ENCODE measurements around the gene TDRD10.

DNA sequence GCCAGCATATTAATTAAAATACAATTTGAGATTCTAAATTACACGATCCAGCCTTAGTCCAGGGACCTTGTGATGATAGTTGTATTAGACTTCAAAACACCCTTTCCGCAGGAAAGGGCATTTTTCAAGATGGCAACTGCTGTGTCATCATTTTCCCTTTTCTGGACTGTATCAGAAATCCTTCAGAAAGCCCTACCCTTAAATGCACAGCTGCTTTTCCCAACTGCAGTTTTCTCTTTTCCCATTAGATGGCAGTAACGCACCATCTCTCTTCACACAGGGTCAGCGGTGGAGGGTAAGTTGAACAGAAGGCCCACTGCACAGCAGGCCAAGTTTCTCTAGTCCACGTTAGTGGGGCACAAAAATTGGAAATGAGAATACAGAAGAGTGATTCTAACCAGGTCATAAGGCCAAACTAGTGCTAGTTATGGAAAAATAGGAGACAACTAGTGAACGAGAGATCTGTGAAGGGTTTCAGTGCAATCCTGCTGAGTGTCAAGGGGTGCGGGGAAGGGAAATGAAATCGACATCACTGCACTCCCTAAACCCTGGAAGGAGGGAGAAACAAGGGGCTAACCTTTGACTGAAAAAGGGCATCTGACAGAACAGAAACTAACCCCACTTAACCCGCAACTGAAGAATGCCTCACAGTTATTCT, 22.1 kb upstream of the TDRD10 start:
- TF ChIP-seq, protein P1, sequence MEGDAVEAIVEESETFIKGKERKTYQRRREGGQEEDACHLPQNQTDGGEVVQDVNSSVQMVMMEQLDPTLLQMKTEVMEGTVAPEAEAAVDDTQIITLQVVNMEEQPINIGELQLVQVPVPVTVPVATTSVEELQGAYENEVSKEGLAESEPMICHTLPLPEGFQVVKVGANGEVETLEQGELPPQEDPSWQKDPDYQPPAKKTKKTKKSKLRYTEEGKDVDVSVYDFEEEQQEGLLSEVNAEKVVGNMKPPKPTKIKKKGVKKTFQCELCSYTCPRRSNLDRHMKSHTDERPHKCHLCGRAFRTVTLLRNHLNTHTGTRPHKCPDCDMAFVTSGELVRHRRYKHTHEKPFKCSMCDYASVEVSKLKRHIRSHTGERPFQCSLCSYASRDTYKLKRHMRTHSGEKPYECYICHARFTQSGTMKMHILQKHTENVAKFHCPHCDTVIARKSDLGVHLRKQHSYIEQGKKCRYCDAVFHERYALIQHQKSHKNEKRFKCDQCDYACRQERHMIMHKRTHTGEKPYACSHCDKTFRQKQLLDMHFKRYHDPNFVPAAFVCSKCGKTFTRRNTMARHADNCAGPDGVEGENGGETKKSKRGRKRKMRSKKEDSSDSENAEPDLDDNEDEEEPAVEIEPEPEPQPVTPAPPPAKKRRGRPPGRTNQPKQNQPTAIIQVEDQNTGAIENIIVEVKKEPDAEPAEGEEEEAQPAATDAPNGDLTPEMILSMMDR (IDR thresholded peaks at IDR 0.05): peak; percentile 82 to 98 (median 96)
- no peak for TF ChIP-seq POLR2A (IDR thresholded peaks at IDR 0.05)

Data from body of pancreas (tissue), 4 donors.